Measurements from ENCODE around the gene ADGRA1. TPM values are rescaled to one million over a fixed set of nuclear protein-coding genes. Genes with fewer than 3 reads are reported as not detected.

ADGRA1 gene
- total RNA-seq, 1 experiment from 2014 or later: not detected

- no peak for DNase-seq
- no peaks in the 10 kb centered on the region for H3F3A ChIP-seq (ENCODE audit: low read length, unreplicated experiment)
- TF ChIP-seq EZH2phosphoT487 (IDR thresholded peaks at IDR 0.05; ENCODE audit: borderline replicate concordance, low read length) (no peak), EZH2 (IDR thresholded peaks at IDR 0.05; ENCODE audit: low read length, unreplicated experiment) (no peak), CTCF (conservative IDR thresholded peaks at IDR 0.05; ENCODE audit: low read depth, low read length) (no peak)
- H3K4me3 ChIP-seq (ENCODE audit: low read length): no peak overlapping the region
- no peak overlapping the region for H3K27ac ChIP-seq (ENCODE audit: low read length)
- peaks cover 25% of the 10 kb centered on the region for H3K27me3 ChIP-seq (ENCODE audit: low read length)
- no peaks in the 10 kb centered on the region for H3K9me3 ChIP-seq (ENCODE audit: low read length)
- intact Hi-C loops (cut with micrococcal nuclease): no loop called here
- no peak overlapping the region for H3K9ac ChIP-seq (ENCODE audit: low read length)
- no peaks in the 10 kb centered on the region for H4K20me1 ChIP-seq (ENCODE audit: low read length)
- no TSS peak for BruUV-seq (replicated peaks)
- H3K79me2 ChIP-seq (ENCODE audit: low read length): no peaks in the 10 kb centered on the region
- no peak overlapping the region for H2AFZ ChIP-seq (ENCODE audit: low read length)
- no peaks in the 10 kb centered on the region for H3K36me3 ChIP-seq (ENCODE audit: low read depth, low read length)
- H3K4me2 ChIP-seq (ENCODE audit: low read length): no peak overlapping the region
- ATAC-seq: no peak
- no peaks in the 10 kb centered on the region for H3K9me2 ChIP-seq (replicated peaks; ENCODE audit: low read length)
- H3K4me1 ChIP-seq (ENCODE audit: insufficient read depth, low read length): no peaks in the 10 kb centered on the region
- ChIA-PET POLR2A (ENCODE audit: unreplicated experiment) (no interaction called here), CTCF (no interaction called here)
Observed at GRCh38 chr10:133101416-133101810, 13.7 kb downstream of the ADGRA1 start.

GRCh38 chr10:133102415-133103095 lies 14.8 kb downstream of the ADGRA1 start:
- POLR2A ChIA-PET (ENCODE audit: unreplicated experiment): no interaction called here
- TF ChIP-seq EZH2phosphoT487 (IDR thresholded peaks at IDR 0.05; ENCODE audit: borderline replicate concordance, low read length) (no peak), CTCF (conservative IDR thresholded peaks at IDR 0.05; ENCODE audit: low read depth, low read length) (no peak), EZH2 (IDR thresholded peaks at IDR 0.05; ENCODE audit: low read length, unreplicated experiment) (no peak)
- H3F3A ChIP-seq (ENCODE audit: low read length, unreplicated experiment): no peaks in the 10 kb centered on the region

GRCh38 chr10:133103311-133103910 lies 15.7 kb downstream of the ADGRA1 start:
- no TSS peak for BruUV-seq (replicated peaks)
- no peaks in the 10 kb centered on the region for H3K4me1 ChIP-seq (ENCODE audit: insufficient read depth, low read length)
- no peak overlapping the region for H3K4me3 ChIP-seq (ENCODE audit: low read length)
- no peak overlapping the region for H3K4me2 ChIP-seq (ENCODE audit: low read length)
- no peaks in the 10 kb centered on the region for H3K9me3 ChIP-seq (ENCODE audit: low read length)
- peaks cover 6% of the 10 kb centered on the region; the same call in 1 of the 2 replicates for H3K27me3 ChIP-seq (ENCODE audit: low read length)
- no peaks in the 10 kb centered on the region for H3K9me2 ChIP-seq (replicated peaks; ENCODE audit: low read length)
- POLR2A ChIA-PET (ENCODE audit: unreplicated experiment): no interaction called here
- CTCF ChIA-PET: no interaction called here
- intact Hi-C loops (cut with micrococcal nuclease): no loop called here
- ATAC-seq: no peak
- DNase-seq: no peak
- H4K20me1 ChIP-seq (ENCODE audit: low read length): no peaks in the 10 kb centered on the region
- H3F3A ChIP-seq (ENCODE audit: low read length, unreplicated experiment): no peaks in the 10 kb centered on the region
- H3K9ac ChIP-seq (ENCODE audit: low read length): no peak overlapping the region
- H3K36me3 ChIP-seq (ENCODE audit: low read depth, low read length): no peaks in the 10 kb centered on the region
- no peaks in the 10 kb centered on the region for H3K79me2 ChIP-seq (ENCODE audit: low read length)
- H2AFZ ChIP-seq (ENCODE audit: low read length): no peak overlapping the region
- no peak overlapping the region for H3K27ac ChIP-seq (ENCODE audit: low read length)
- TF ChIP-seq EZH2 (IDR thresholded peaks at IDR 0.05; ENCODE audit: low read length, unreplicated experiment): no peak
- TF ChIP-seq CTCF (conservative IDR thresholded peaks at IDR 0.05; ENCODE audit: low read depth, low read length): no peak
- TF ChIP-seq EZH2phosphoT487 (IDR thresholded peaks at IDR 0.05; ENCODE audit: borderline replicate concordance, low read length): no peak

More at GRCh38 chr10:133102415-133103095, 14.8 kb downstream of the ADGRA1 start:
- Histone ChIP-seq H3K27ac (ENCODE audit: low read length) (no peak overlapping the region), H3K9me3 (ENCODE audit: low read length) (no peaks in the 10 kb centered on the region), H4K20me1 (ENCODE audit: low read length) (no peaks in the 10 kb centered on the region), H3K27me3 (ENCODE audit: low read length) (peaks cover 14% of the 10 kb centered on the region), H3K9ac (ENCODE audit: low read length) (no peak overlapping the region), H3K4me3 (ENCODE audit: low read length) (no peak overlapping the region), H2AFZ (ENCODE audit: low read length) (no peak overlapping the region), H3K9me2 (replicated peaks; ENCODE audit: low read length) (no peaks in the 10 kb centered on the region), H3K4me1 (ENCODE audit: insufficient read depth, low read length) (no peaks in the 10 kb centered on the region), H3K36me3 (ENCODE audit: low read depth, low read length) (no peaks in the 10 kb centered on the region), H3K79me2 (ENCODE audit: low read length) (no peaks in the 10 kb centered on the region), H3K4me2 (ENCODE audit: low read length) (no peak overlapping the region)
- CTCF ChIA-PET: no interaction called here
- intact Hi-C loops (cut with micrococcal nuclease): no loop called here
- no TSS peak for BruUV-seq (replicated peaks)
- ATAC-seq: no peak
- no peak for DNase-seq

Measured in PC-3 (cell line).